Measurements from ENCODE around the gene VPS26B.
"Not testable (repeated sequence)": the region's sequence is repeated elsewhere in the genome, so short reads cannot be mapped to it uniquely, and the experiment has no call there.

The VPS26B gene

DNA sequence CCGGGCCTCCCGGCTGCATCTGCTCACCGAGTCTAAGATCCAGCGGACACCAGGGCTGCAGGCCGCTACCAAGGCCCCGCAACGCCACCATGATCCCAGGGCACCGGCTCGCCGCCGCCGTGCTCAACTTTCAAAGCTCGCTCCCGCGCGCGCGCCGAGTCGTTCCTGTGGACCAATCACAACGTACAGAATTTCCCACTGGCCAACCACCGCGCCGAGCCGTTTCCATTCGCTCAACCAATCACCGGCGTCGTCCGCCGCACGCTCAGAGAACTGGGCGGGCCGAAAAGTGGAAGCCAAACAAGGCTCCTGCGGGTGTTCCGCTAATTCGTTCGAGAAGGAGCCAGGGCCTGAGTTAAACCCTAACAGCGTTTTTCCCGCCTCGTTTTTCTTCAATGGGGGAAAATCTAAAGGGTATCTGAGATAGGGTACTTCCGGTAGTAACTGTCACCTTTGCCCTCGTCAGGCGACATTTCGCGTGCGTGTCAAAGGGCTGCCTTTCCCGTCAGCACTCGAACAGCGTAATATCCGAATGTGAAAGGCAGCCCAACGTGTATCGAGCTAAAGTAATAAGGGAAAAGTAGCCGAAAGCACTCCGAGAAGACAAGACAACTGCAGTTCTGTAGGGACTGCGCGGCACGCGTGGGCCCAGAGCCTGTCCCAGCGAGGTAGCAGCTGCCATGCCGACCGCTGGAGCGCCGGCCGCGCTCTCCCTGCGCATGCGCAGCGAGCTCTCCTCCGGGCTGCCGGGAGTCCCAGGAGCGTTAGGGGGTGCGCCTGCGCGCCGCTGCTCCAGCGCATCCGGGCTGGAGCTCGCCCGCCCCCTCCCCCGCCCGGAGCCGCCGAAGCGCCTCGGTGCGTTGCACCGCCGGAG lies at the start of gene VPS26B, which contains the start of gene NCAPD3:
TSS of gene VPS26B (plus strand) at position 836 of the 874 bp plus-strand sequence. CDS start 452 bp downstream, outside the sequence.
TSS of gene NCAPD3 (minus strand) at position 132 of the 874 bp plus-strand sequence. CDS start at position 91, 41 bp downstream.
- peak; percentile 91 for DNase-seq (ENCODE audit: low read depth in 2 of 2)

DNA sequence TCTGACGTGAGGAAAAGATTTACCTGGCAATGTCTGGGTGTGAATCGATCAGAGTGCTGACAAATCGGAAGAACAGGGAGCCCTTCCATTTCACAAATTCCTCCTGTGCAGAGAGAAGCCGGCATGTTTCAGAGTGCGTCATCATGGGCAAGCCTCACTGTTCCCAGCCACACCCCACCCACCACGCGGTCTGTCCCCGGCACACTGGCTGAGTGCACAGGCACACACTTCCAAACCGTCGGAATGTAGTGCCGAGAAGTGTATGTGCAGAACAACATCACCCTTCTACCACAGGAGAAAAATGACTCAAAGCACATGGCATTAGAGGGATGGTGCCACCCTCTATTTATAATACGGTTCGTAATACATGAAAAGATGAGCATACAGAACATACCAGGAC lies 48.2 kb upstream of the VPS26B start:
- DNase-seq (ENCODE audit: low read depth in 2 of 2): no peak

DNA sequence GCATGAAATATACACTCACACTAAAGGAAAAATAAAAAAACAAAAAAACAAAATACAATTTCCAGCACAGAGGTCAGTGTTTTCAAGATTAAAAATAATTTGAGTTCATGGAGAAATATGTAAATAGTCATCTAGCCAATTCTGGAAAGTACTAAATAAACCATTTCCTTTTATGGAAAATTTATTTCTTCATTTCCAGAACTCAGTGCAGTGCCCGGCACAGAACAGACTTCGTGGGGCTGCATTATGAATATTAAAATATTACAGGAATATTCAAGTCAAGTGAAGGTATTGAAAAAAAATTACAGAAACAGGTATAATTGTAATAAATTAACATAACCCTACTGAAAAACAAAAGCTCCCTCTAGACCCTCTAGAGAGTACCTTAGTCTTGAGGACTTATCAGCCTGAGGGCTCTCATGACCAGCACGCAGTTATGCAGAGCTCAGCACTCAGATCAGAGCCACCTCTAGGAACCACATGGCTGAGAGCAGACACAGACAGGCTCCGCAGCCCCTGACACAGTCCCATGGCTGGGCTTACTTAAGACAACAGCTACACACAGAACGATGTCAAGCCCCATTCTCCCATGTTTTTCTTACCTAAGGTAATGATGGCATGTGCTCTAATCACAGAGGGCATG lies 46.3 kb upstream of the VPS26B start:
- DNase-seq (ENCODE audit: low read depth in 2 of 2): no peak

GRCh38 chr11:134181707-134182106 lies 42.8 kb upstream of the VPS26B start:
- no peak for DNase-seq (ENCODE audit: low read depth in 2 of 2)

DNA sequence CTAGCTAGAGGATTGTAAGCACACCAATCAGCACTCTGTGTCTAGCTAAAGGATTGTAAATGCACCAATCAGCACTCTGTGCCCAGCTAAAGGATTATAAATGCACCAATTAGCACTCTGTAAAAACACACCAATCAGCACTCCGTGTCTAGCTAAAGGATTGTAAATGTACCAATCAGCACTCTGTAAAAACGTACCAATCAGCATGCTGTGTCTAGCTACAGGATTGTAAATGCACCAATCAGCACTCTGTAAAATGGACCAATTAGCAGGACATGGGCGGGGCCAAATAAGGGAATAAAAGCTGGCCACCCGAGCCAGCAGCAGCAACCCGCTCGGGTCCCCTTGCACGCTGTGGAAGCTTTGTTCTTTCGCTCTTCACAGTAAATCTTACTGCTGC lies 36.4 kb upstream of the VPS26B start:
- DNase-seq (ENCODE audit: low read depth in 2 of 2): not testable (repeated sequence)

GRCh38 chr11:134196756-134197155 lies 27.7 kb upstream of the VPS26B start:
- no peak for DNase-seq (ENCODE audit: low read depth in 2 of 2)

- DNase-seq (ENCODE audit: low read depth in 2 of 2): no peak
These were observed 24.9 kb upstream of the VPS26B start for GRCh38 chr11:134199531-134199930.

- DNase-seq (ENCODE audit: low read depth in 2 of 2): no peak
These were observed 23.8 kb upstream of the VPS26B start for GRCh38 chr11:134200688-134201087.

DNA sequence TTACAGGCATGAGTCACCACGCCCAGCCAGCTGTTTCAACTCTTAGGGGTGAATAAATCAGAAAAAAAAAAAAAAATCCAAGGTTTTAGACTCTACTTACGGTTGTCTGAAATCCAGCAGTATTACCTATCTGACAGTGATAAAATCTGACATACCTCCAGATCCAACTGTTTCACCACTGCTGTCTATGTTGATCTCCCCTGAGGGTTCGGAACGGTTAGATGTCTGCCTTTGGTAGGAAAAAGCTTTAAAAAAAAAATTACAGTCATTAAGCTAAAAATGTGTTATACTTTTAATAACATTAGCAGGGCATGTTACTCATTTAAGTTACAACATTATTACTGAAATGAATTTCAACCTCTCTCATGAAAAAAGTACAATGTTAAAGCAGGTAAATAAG lies 21.8 kb upstream of the VPS26B start:
- DNase-seq (ENCODE audit: low read depth in 2 of 2): no peak

GRCh38 chr11:134205729-134206128 lies 18.7 kb upstream of the VPS26B start:
- no peak for DNase-seq (ENCODE audit: low read depth in 2 of 2)

DNA sequence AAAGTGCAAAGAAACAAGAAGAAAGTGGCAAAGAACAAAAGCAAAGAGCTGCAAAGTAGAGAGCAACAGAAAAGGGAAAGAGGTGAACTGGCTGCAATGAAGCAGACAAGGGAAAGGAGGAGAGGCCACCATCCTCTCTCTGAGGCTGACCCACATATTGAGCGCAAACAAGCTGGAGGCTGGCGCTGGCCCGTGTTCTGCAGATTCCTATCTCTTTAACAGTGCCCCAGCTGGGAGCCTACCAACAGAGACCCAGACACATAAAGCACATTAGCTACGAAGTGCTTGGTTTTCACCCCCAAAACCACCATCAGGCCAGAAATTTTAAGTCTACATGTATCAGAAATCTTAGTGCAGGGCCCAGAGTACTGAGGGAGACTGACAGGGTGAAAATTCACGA lies 18.3 kb upstream of the VPS26B start:
- no peak for DNase-seq (ENCODE audit: low read depth in 2 of 2)

DNA sequence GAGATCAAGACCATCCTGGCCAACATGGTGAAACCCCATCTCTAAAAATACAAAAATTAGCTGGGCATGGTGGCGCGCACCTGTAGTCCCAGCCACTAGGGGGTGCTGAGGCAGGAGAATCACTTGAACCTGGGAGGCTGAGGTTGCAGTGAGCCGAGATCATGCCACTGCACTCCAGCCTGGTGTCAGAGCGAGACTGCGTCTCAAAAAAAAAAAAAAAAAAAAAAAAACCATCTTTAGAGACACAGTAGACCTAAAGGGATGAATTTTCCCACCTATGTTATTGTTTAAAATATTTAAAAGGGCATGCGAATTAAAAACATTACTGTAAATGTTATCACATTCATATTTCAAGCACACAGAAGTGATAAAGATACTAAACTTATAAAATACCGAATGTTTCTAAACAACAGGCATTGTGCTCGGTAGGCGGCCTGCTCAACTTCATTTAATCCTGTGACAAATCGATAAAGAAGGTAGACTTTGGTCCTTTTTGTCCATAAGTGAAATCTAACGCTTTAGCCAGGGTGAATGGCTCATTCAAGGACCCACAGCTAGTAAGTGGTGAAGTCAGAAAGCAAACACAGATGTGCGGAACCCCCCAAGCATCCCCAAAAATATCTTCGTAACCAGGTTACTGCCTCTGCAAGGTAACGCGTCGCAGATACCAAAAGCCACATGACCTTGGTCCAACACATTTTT lies 16.8 kb upstream of the VPS26B start:
- peak in 1 of 2 donors; percentile 42 for DNase-seq (ENCODE audit: low read depth in 2 of 2)

GRCh38 chr11:134215836-134216235 lies 8.6 kb upstream of the VPS26B start:
- DNase-seq (ENCODE audit: low read depth in 2 of 2): no peak

- DNase-seq (ENCODE audit: low read depth in 2 of 2): no peak
These were observed 7.7 kb upstream of the VPS26B start for GRCh38 chr11:134216816-134217215.

- DNase-seq (ENCODE audit: low read depth in 2 of 2): no peak
These were observed 1.4 kb upstream of the VPS26B start for GRCh38 chr11:134223121-134223520.

GRCh38 chr11:134224710-134225664 lies 516 bp downstream of the VPS26B start:
- peak; percentile 30 to 43 for DNase-seq (ENCODE audit: low read depth in 2 of 2)

DNA sequence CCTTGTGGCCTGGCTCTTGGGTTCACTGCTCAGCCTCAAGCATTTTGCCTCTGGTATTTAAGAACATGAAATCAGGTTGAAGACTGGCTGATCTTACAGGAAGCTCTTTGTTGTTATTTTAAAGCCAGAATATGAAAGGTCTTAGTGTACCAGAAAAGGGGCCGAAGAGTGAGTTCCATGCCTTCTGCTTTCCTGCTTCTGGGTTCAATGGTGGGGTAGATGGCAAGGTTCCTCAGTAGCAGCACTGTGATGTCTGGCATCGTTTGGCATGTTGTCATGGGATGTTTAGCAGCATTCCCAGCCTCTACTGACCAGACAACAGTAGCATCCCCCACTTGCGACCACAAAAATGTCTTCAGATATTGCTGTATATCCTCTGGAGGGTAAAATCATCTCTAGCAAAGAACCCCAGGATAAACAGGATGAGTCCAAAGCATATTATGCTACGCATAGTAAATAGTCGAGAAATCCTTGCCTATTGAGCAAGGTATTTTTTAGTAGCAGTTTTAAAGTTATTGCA lies 2.4 kb downstream of the VPS26B start:
- DNase-seq (ENCODE audit: low read depth in 2 of 2): no peak

GRCh38 chr11:134228625-134229024 lies 4.2 kb downstream of the VPS26B start:
- peak in 1 of 2 donors; percentile 10 for DNase-seq (ENCODE audit: low read depth in 2 of 2)

DNA sequence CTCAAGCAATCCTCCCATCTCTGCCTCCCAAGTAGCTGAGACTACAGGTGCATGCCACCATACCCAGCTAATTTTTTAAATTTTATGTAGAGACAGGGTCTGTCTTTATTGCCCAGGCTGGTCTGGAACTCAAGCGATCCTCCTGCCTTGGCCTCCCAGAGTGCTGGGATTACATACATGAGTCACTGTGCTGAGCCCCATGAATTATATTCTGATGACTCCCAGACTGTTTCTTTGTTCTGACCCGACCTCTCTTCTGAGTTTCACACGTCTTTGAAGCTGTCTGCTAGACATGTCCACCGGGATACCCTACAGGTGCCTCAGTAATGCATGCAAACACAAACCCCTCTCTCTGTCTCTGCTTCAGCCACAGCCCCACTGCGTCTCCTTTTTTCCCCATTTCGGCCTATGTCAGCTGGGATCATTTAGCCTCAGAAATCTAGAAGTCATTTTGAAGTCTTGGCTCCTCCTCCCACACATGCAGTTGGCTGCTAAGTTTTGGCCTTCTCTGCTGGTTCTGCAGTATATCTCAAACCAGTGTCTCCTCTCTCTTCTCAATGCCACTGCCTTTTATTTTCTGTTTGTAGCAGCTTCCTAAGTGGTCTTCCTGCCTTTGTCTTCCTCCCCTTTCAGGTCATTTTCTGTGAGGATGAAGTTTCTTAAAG lies 4.8 kb downstream of the VPS26B start:
- DNase-seq (ENCODE audit: low read depth in 2 of 2): no peak

- DNase-seq (ENCODE audit: low read depth in 2 of 2): no peak
These were observed 5.9 kb downstream of the VPS26B start for GRCh38 chr11:134230339-134230738.
